PFSK-1 (cell line): ENCODE results near the gene AVPI1.

Experiments used
- POLR2AphosphoS5 ChIP-seq: IDR thresholded peaks from 2 replicates; pipeline ENCODE4 v1.6.1; 2012; ENCODE audit warnings: low read depth, mild to moderate bottlenecking, control low read depth, low read length, moderate library complexity
- TF ChIP-seq, protein P1 (sequence below), 2 experiments: IDR thresholded peaks; 2 replicates each; pipeline versions ENCODE4 v1.6.1 to v1.8.0; 2011 to 2012; ENCODE audit warnings: low read depth in 2 of 2, low read length in 2 of 2, control low read depth in 1 of 2, inconsistent platforms in 1 of 2, mild to moderate bottlenecking in 1 of 2, moderate library complexity in 1 of 2; ENCODE audit not compliant: insufficient read depth in 1 of 2

DNA sequence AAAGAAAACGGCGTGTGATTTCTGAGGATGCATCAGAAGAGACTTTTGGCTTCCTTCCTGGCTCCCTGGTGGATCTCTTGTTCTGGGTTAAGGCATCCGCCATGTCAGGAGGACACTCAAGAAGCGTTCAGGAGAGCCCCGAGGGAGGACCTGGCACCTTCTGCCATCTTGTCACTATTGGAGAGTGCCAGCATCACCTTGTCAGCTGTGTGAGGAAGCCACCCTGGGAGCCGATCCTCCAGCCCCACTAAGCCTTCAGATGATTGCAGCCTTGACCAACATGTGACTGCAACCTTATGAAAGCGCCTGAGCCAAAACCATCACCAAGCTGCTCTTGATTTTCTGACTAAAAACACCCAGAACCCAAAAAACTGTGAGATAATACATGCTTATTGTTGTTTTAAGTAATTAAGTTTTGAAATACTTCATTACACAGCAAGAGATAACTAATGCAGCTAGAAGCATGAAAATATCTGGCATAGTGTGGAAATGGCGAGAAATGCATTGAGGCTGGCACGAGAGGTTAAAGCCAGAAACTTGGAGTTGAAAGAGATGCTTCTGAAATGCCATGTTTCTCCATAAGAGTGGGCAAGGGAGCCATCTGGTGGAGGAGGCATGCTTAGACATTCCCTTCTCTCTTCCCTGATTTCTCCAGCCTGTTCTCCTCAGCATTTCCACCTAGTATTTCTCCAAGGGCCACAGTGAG lies 44.5 kb upstream of the AVPI1 start:
- TF ChIP-seq POLR2AphosphoS5, result no peak
- TF ChIP-seq, protein P1, sequence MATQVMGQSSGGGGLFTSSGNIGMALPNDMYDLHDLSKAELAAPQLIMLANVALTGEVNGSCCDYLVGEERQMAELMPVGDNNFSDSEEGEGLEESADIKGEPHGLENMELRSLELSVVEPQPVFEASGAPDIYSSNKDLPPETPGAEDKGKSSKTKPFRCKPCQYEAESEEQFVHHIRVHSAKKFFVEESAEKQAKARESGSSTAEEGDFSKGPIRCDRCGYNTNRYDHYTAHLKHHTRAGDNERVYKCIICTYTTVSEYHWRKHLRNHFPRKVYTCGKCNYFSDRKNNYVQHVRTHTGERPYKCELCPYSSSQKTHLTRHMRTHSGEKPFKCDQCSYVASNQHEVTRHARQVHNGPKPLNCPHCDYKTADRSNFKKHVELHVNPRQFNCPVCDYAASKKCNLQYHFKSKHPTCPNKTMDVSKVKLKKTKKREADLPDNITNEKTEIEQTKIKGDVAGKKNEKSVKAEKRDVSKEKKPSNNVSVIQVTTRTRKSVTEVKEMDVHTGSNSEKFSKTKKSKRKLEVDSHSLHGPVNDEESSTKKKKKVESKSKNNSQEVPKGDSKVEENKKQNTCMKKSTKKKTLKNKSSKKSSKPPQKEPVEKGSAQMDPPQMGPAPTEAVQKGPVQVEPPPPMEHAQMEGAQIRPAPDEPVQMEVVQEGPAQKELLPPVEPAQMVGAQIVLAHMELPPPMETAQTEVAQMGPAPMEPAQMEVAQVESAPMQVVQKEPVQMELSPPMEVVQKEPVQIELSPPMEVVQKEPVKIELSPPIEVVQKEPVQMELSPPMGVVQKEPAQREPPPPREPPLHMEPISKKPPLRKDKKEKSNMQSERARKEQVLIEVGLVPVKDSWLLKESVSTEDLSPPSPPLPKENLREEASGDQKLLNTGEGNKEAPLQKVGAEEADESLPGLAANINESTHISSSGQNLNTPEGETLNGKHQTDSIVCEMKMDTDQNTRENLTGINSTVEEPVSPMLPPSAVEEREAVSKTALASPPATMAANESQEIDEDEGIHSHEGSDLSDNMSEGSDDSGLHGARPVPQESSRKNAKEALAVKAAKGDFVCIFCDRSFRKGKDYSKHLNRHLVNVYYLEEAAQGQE (IDR thresholded peaks at IDR 0.05; ENCODE audit: insufficient read depth in 1 of 2, low read depth in 2 of 2, low read length in 2 of 2), result no peak
